ENCODE measurements around the gene PTAFR. TPM values are rescaled to one million over a fixed set of nuclear protein-coding genes. Genes with fewer than 3 reads are reported as not detected.
A peak's percentile ranks its signal among the peaks of the same experiment; 100 is the strongest.

Gene PTAFR
- total RNA-seq, 1 donor from 2014 or later: 4.7 TPM

DNA sequence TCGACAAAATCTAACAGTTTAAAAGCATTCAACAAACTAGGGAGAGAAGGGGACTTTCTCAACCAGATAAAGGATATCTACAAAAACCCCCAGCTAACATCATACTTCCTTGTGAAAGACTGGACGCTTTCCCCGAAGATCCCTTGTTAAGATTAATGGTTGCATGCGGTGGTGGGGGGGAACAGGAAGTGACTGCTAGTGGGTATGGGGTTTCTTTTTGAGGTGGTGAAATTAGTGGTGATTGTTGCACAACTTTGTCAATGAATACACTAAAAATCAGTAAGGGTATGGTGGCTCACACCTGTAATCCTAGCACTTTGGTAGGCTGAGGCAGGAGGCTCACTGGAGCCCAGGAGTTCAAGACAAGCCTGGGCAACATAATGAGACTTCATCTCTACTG lies 61.2 kb downstream of the PTAFR start:
- no peak for DNase-seq

DNA sequence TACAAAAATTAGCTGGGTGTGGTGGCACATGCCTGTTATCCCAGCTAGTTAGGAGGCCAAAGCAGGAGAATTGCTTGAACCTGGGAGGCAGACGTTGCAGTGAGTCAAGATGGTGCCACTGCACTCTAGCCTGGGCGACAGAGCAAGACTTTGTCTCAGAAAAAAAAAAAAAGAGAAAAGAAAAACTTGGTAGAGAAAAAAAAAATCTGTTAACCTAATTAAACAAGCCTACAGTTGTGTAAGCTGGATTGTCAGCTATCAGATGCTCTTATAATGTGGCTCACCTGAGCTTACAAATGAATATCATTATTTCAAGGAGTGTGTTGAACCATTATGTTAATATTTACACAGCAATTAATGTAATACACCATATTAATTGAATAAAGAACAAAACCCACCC lies 61.6 kb downstream of the PTAFR start:
- no peak for DNase-seq

GRCh38 chr1:28113242-28113572 lies 63.3 kb downstream of the PTAFR start:
- DNase-seq: no peak

DNA sequence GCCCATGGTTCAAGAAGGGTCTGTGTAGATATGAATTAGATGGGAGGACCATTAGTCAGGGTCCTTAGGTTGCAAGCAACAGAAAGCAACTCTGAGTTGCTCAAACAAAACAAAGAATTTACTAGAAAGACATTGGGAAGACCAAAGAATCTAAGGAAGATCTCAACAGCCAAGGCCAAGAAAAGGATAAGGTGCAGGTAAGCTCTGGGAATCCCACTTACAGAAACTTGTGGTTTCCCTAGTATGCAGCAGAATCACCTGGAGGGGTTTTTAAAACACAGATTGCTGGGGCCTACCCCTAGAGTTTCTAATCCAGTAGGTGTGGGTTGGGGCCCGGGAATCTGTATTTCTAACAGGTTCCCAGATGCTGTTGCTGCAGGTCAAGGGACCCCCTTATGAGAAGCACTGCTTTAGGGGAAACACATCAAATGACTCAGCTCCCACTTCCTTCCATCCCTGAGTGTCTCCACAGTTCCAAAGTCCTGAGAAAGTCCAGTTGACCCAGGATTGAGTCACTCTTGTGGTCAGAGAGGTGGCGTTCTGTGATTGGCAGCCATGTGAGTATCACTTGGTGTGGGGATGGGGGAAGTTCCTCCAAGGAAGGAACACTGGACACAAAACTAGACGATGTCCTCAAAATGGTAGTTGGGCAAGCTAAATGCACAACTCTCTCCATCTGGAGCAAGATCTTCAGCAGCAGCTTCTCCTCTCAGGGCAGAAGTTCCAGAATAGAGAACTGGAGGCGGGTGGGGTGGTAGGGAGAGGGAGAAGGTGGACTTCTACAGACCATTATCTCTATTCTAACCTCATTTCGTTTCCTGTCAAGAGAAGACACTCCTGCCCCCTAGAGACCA lies 63.9 kb downstream of the PTAFR start:
- DNase-seq: no peak

GRCh38 chr1:28111157-28111556 lies 65.3 kb downstream of the PTAFR start:
- DNase-seq: no peak

DNA sequence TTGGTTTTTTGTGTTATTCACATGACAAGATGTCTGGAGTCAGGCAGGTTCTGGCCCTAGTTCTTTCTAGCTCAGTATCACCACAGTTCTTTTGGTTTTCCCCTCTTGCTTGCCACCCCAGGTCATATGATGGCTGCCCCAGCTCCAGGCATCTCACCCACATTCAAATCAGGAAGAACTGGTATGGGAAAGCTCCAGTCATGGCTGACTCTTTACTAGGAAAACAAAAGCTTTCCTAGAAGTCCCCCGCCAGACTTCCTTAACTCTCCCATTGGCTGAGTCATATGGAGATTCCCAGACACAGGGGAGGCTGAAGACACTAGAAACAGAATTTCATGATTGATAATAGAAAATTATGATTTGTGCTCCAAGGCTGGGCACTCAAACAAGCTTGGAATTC lies 65.9 kb downstream of the PTAFR start:
- DNase-seq: no peak

DNA sequence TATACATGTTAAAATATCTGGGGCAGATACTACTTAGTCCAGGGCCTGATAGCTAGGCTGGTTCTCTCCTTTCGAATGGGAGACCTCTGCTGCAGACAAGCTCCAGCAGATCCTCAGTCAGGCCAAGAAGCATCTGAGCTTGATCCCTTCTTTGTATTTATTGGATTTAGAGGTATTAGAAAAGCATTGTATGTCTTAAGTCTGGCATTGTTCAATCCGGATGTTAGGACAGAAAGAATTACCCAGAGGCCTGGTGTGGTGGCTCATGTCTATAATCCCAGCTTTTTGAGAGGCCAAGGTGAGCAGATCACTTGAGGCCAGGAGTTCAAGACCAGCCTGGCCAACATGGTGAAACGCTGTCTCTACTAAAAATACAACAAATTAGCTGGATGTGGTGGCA lies 66.9 kb downstream of the PTAFR start:
- DNase-seq: no peak

- no peak for DNase-seq
Measured at GRCh38 chr1:28108001-28108400, 68.5 kb downstream of the PTAFR start.

DNA sequence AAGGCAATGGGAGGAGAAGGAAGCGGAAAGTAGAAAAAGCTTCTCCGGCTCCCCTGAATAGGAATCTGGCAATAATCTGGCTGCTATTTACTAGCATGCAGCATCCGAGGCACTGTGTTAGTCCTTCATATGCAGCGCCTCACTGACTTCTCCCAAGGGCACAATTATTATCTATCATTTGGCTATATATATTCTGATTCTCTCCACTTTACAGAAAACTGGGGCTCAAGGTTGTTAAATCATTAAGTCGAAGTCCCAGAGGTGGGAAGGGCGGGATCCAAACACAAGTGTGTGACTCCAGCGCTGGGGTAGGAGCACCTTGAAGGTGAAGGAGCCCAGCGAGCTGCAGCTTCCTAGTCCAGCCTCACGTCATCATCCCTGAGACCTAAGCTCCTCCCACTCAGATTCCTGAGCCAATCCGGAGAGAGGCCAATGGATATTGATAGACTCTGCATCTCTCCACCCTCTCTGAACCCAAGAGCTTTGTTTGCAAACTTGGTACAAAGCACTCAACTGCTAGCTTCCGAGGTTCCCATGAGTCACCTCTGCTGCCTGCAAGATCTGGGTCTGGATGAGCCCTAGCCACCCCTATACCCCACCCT lies 71.5 kb downstream of the PTAFR start:
- peak; percentile 64 for DNase-seq

GRCh38 chr1:28102189-28102588 lies 74.3 kb downstream of the PTAFR start:
- no peak for DNase-seq

GRCh38 chr1:28099050-28099769 lies 77.3 kb downstream of the PTAFR start:
- DNase-seq: no peak

Small RNA genes lying within 50 kb of the gene (small RNA-seq; reads per million reads assigned to genes)
- not detected for gene RNU6-176P

Other genes with a start within 250 kb of the PTAFR start
- gene SMPDL3B, start 241.7 kb downstream of the PTAFR start, total RNA-seq: not detected
- gene XKR8, start 216.7 kb downstream of the PTAFR start, total RNA-seq: 3.4 TPM
- 9.2 TPM for gene EYA3, start 88.1 kb downstream of the PTAFR start, total RNA-seq
- 36.7 TPM for gene DNAJC8, start 56.3 kb upstream of the PTAFR start, total RNA-seq
- 34.5 TPM for gene ATP5IF1, start 59.4 kb upstream of the PTAFR start, total RNA-seq
- gene SESN2, start 82.8 kb upstream of the PTAFR start, total RNA-seq: 5.1 TPM
- gene MED18, start 152.3 kb upstream of the PTAFR start, total RNA-seq: 15.1 TPM
- 9.7 TPM for gene PHACTR4, start 193.1 kb upstream of the PTAFR start, total RNA-seq